Measurements from ENCODE around the gene NDUFS6. TPM values are rescaled to one million over a fixed set of nuclear protein-coding genes. Genes with fewer than 3 reads are reported as not detected.

Gene NDUFS6
- total RNA-seq, 1 donor from 2014 or later: 31.0 TPM

- H3K4me1 Mint-ChIP-seq (ENCODE audit: unreplicated experiment): peaks cover 10% of the 10 kb centered on the region
- H3K27me3 Mint-ChIP-seq (ENCODE audit: unreplicated experiment): peaks cover 3% of the 10 kb centered on the region
- no peaks in the 10 kb centered on the region for H3K36me3 Mint-ChIP-seq (ENCODE audit: low read depth, unreplicated experiment)
- no peak overlapping the region for H3K27ac Mint-ChIP-seq (ENCODE audit: unreplicated experiment)
- H3K4me3 Mint-ChIP-seq (ENCODE audit: unreplicated experiment): no peak overlapping the region
- no peak for DNase-seq (ENCODE audit: low spot score)
- H3K9me3 Mint-ChIP-seq (ENCODE audit: unreplicated experiment): no peaks in the 10 kb centered on the region
- TF ChIP-seq CTCF (IDR thresholded peaks at IDR 0.05; ENCODE audit: unreplicated experiment): no peak
Observed at GRCh38 chr5:1834721-1835429, 33.7 kb downstream of the NDUFS6 start.

- Mint-ChIP-seq H3K27me3 (ENCODE audit: unreplicated experiment) (peaks cover 3% of the 10 kb centered on the region), H3K4me1 (ENCODE audit: unreplicated experiment) (peaks cover 10% of the 10 kb centered on the region), H3K9me3 (ENCODE audit: unreplicated experiment) (no peaks in the 10 kb centered on the region), H3K27ac (ENCODE audit: unreplicated experiment) (no peak overlapping the region), H3K4me3 (ENCODE audit: unreplicated experiment) (no peak overlapping the region), H3K36me3 (ENCODE audit: low read depth, unreplicated experiment) (no peaks in the 10 kb centered on the region)
- no peak for TF ChIP-seq CTCF (IDR thresholded peaks at IDR 0.05; ENCODE audit: unreplicated experiment)
- no peak for DNase-seq (ENCODE audit: low spot score)
Observed at GRCh38 chr5:1835431-1835830, 34.2 kb downstream of the NDUFS6 start.

- Mint-ChIP-seq H3K27me3 (ENCODE audit: unreplicated experiment) (peaks cover 5% of the 10 kb centered on the region), H3K4me3 (ENCODE audit: unreplicated experiment) (no peak overlapping the region), H3K27ac (ENCODE audit: unreplicated experiment) (no peak overlapping the region), H3K36me3 (ENCODE audit: low read depth, unreplicated experiment) (no peaks in the 10 kb centered on the region), H3K4me1 (ENCODE audit: unreplicated experiment) (peaks cover 10% of the 10 kb centered on the region), H3K9me3 (ENCODE audit: unreplicated experiment) (no peaks in the 10 kb centered on the region)
- no peak for TF ChIP-seq CTCF (IDR thresholded peaks at IDR 0.05; ENCODE audit: unreplicated experiment)
- DNase-seq (ENCODE audit: low spot score): no peak
Observed at GRCh38 chr5:1836176-1836890, 35.1 kb downstream of the NDUFS6 start.

GRCh38 chr5:1836891-1837880, 36.0 kb downstream of the NDUFS6 start:
- Mint-ChIP-seq H3K36me3 (ENCODE audit: low read depth, unreplicated experiment) (no peaks in the 10 kb centered on the region), H3K9me3 (ENCODE audit: unreplicated experiment) (no peaks in the 10 kb centered on the region), H3K4me1 (ENCODE audit: unreplicated experiment) (peaks cover 5% of the 10 kb centered on the region), H3K27ac (ENCODE audit: unreplicated experiment) (no peak overlapping the region), H3K4me3 (ENCODE audit: unreplicated experiment) (no peak overlapping the region), H3K27me3 (ENCODE audit: unreplicated experiment) (peaks cover 5% of the 10 kb centered on the region)
- no peak for TF ChIP-seq CTCF (IDR thresholded peaks at IDR 0.05; ENCODE audit: unreplicated experiment)
- DNase-seq (ENCODE audit: low spot score): no peak

All from endothelial cell (in vitro differentiated cells).